WTC11 (cell line): ENCODE data around the gene SPATA18. TPM values are rescaled to one million over a fixed set of nuclear protein-coding genes. Genes with fewer than 3 reads are reported as not detected.

ENCODE experiments used
- ATAC-seq: fragments of 200-7000 bp; cut with Tn5 transposase; 2 replicates; pipeline ENCODE4 v1.10.0; 2021; ENCODE audit warnings: mild to moderate bottlenecking, moderate library complexity
- CTCF ChIA-PET: fragments of 300-600 bp; sonication (Branson Sonifier 250); formaldehyde crosslinking; loops from one replicate; lab custom pipeline; 2021; ENCODE audit warnings: antibody characterized with exemption; lab: Charles Lee
- POLR2A ChIA-PET: fragments of 350-600 bp; sonication (Branson Sonifier 250); formaldehyde crosslinking; loops from one replicate; lab custom pipeline; 2021; ENCODE audit warnings: antibody characterized with exemption; lab: Charles Lee
- DNase-seq: peaks from one replicate; pipeline ENCODE4 v3.0.0; 2021; ENCODE audit warnings: low spot score
- H3K27ac Mint-ChIP-seq: 2 replicates; pipeline ENCODE4 v1.8.0; 2021; ENCODE audit warnings: mixed read lengths
- H3K27me3 Mint-ChIP-seq: 2 replicates; pipeline ENCODE4 v1.8.0; 2021; ENCODE audit warnings: low read depth, mild to moderate bottlenecking, moderate library complexity, mixed read lengths
- H3K36me3 Mint-ChIP-seq: 2 replicates; pipeline ENCODE4 v1.8.0; 2021; ENCODE audit warnings: mixed read lengths
- H3K4me1 Mint-ChIP-seq: 2 replicates; pipeline ENCODE4 v1.8.0; 2022; ENCODE audit warnings: mixed read lengths
- H3K4me3 Mint-ChIP-seq: 2 replicates; pipeline ENCODE4 v1.8.0; 2021; ENCODE audit warnings: mild to moderate bottlenecking, moderate library complexity, mixed read lengths
- H3K9me3 Mint-ChIP-seq: 2 replicates; pipeline ENCODE4 v1.8.0; 2021; ENCODE audit warnings: mixed read lengths
- CDX4 ChIP-seq: fragments of 250-450 bp; sonication (Bioruptor Pico); IDR thresholded peaks from 2 replicates; pipeline ENCODE4 v1.9.0; 2021; ENCODE audit warnings: moderate library complexity, mild to moderate bottlenecking, inconsistent platforms, borderline replicate concordance
- CTCF ChIP-seq: fragments of 200-600 bp; IDR thresholded peaks from 2 replicates; pipeline ENCODE4 v1.8.0; 2022; ENCODE audit warnings: antibody characterized with exemption
- E2F5 ChIP-seq: sonication (generic); formaldehyde crosslinking; IDR thresholded peaks from 2 replicates; pipeline ENCODE4 v1.8.1; 2022; ENCODE audit warnings: mild to moderate bottlenecking, moderate library complexity, missing genetic modification reagents
- FOXP1 ChIP-seq: sonication (generic); formaldehyde crosslinking; IDR thresholded peaks from 2 replicates; pipeline ENCODE4 v1.8.0; 2022; ENCODE audit warnings: missing genetic modification reagents, mild to moderate bottlenecking, moderate library complexity, borderline replicate concordance
- GTF2I ChIP-seq: fragments of 250-450 bp; sonication (Bioruptor Pico); conservative IDR thresholded peaks from 2 replicates; pipeline ENCODE4 v1.4.0; 2021; ENCODE audit warnings: mild to moderate bottlenecking
- MAX ChIP-seq: sonication (generic); formaldehyde crosslinking; IDR thresholded peaks from 2 replicates; pipeline ENCODE4 v1.8.0; 2022; ENCODE audit warnings: mild to moderate bottlenecking, missing genetic modification reagents
- NFATC4 ChIP-seq: fragments of 250-450 bp; sonication (Bioruptor Pico); IDR thresholded peaks from 2 replicates; pipeline ENCODE4 v1.9.0; 2021; ENCODE audit warnings: mild to moderate bottlenecking
- NR3C1 ChIP-seq: sonication (generic); formaldehyde crosslinking; conservative IDR thresholded peaks from 2 replicates; pipeline ENCODE4 v1.8.1; 2023; ENCODE audit warnings: low read depth, mild to moderate bottlenecking, missing genetic modification reagents
- OVOL2 ChIP-seq: fragments of 250-450 bp; sonication (Bioruptor Pico); IDR thresholded peaks from 2 replicates; pipeline ENCODE4 v1.9.0; 2021; ENCODE audit warnings: mild to moderate bottlenecking, borderline replicate concordance
- SMAD4 ChIP-seq: sonication (generic); formaldehyde crosslinking; IDR thresholded peaks from 2 replicates; pipeline ENCODE4 v1.8.0; 2022; ENCODE audit warnings: mild to moderate bottlenecking, missing genetic modification reagents
- SOX15 ChIP-seq: fragments of 250-450 bp; sonication (Bioruptor Pico); IDR thresholded peaks from 2 replicates; pipeline ENCODE4 v1.9.0; 2021; ENCODE audit warnings: mild to moderate bottlenecking
- TEAD1 ChIP-seq: sonication (generic); formaldehyde crosslinking; IDR thresholded peaks from 2 replicates; pipeline ENCODE4 v1.8.0; 2022; ENCODE audit warnings: mild to moderate bottlenecking, missing genetic modification reagents
- ZNF219 ChIP-seq: sonication (generic); formaldehyde crosslinking; IDR thresholded peaks from 2 replicates; pipeline ENCODE4 v1.8.0; 2023; ENCODE audit warnings: missing genetic modification reagents, mild to moderate bottlenecking, borderline replicate concordance
- ZNF263 ChIP-seq: sonication (generic); formaldehyde crosslinking; IDR thresholded peaks from 2 replicates; pipeline ENCODE4 v1.8.1; 2022; ENCODE audit warnings: low read depth, mild to moderate bottlenecking, moderate library complexity, missing genetic modification reagents
- ZNF281 ChIP-seq: sonication (generic); formaldehyde crosslinking; IDR thresholded peaks from 2 replicates; pipeline ENCODE4 v1.8.0; 2023; ENCODE audit warnings: mild to moderate bottlenecking, missing genetic modification reagents
- ZNF423 ChIP-seq: fragments of 250-450 bp; sonication (Bioruptor Pico); IDR thresholded peaks from 2 replicates; pipeline ENCODE4 v2.1.2; 2022; ENCODE audit warnings: mild to moderate bottlenecking, moderate library complexity
- total RNA-seq: library from RNA; stranded (reverse); gene quantifications from 3 replicates; pipeline ENCODE4 v1.2.3, GENCODE V29; 2021
- TF ChIP-seq, protein P1 (sequence below): sonication (generic); formaldehyde crosslinking; IDR thresholded peaks from 2 replicates; pipeline ENCODE4 v1.8.1; 2023; ENCODE audit warnings: mild to moderate bottlenecking, missing genetic modification reagents, moderate library complexity
- TF ChIP-seq, protein P2 (sequence below): sonication (generic); formaldehyde crosslinking; IDR thresholded peaks from 2 replicates; pipeline ENCODE4 v1.8.1; 2022; ENCODE audit warnings: missing genetic modification reagents, borderline replicate concordance
- TF ChIP-seq, protein P3 (sequence below): sonication (generic); formaldehyde crosslinking; conservative IDR thresholded peaks from 2 replicates; pipeline ENCODE4 v1.8.1; 2023; ENCODE audit warnings: mild to moderate bottlenecking, low read depth, missing genetic modification reagents, moderate library complexity

The SPATA18 gene
- total RNA-seq, 1 experiment from 2014 or later: 6.6 TPM

- no peak overlapping the region for H3K4me3 Mint-ChIP-seq
- peaks cover 5% of the 10 kb centered on the region; the same call in 1 of the 2 replicates for H3K4me1 Mint-ChIP-seq
- H3K27me3 Mint-ChIP-seq: no peaks in the 10 kb centered on the region
- H3K27ac Mint-ChIP-seq: no peak overlapping the region
- ATAC-seq (no peak), DNase-seq (no peak)
- H3K9me3 Mint-ChIP-seq: peaks cover 28% of the 10 kb centered on the region
- CTCF ChIA-PET: no interaction called here
- TF ChIP-seq, protein P1, sequence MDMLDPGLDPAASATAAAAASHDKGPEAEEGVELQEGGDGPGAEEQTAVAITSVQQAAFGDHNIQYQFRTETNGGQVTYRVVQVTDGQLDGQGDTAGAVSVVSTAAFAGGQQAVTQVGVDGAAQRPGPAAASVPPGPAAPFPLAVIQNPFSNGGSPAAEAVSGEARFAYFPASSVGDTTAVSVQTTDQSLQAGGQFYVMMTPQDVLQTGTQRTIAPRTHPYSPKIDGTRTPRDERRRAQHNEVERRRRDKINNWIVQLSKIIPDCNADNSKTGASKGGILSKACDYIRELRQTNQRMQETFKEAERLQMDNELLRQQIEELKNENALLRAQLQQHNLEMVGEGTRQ (CRISPR knock-in tag): no peak
- TF ChIP-seq TEAD1 (no peak), ZNF281 (no peak), FOXP1 (no peak), CTCF (no peak), GTF2I (CRISPR knock-in tag) (no peak), SMAD4 (CRISPR knock-in tag) (no peak), CDX4 (CRISPR knock-in tag) (no peak), SOX15 (CRISPR knock-in tag) (no peak), ZNF263 (CRISPR knock-in tag) (no peak)
- peaks cover 11% of the 10 kb centered on the region for H3K36me3 Mint-ChIP-seq
- POLR2A ChIA-PET: no interaction called here
Measured at GRCh38 chr4:52126226-52126625, 75.1 kb downstream of the SPATA18 start.

DNA sequence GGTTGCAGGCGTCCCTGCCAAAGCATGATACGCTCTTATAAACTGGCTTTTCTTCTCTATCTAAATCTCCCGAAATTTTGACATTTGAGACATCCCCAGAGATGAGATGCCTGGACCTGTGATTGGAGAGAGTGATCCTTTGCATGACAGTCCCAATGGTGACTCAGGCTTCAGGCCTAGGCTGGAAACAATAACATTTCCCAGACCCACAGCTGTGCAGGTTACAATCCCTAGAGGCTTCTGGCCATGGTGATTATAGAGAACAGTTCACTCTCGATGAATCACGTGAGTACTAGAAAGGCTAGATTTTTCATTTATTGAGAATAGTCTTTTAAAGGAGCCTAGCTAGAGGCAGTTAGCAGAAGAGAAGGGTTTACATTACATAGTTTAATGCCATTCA, 75.9 kb downstream of the SPATA18 start:
- POLR2A ChIA-PET: no interaction called here
- no peak overlapping the region for H3K4me3 Mint-ChIP-seq
- no peak for DNase-seq
- ATAC-seq: peak; percentile 55; the same call in 1 of the 2 replicates
- H3K36me3 Mint-ChIP-seq: peaks cover 11% of the 10 kb centered on the region
- no peak overlapping the region for H3K27ac Mint-ChIP-seq
- TF ChIP-seq MAX (CRISPR knock-in tag): no peak
- H3K27me3 Mint-ChIP-seq: no peaks in the 10 kb centered on the region
- H3K4me1 Mint-ChIP-seq: peaks cover 5% of the 10 kb centered on the region; the same call in 1 of the 2 replicates
- CTCF ChIA-PET: no interaction called here
- peaks cover 21% of the 10 kb centered on the region for H3K9me3 Mint-ChIP-seq

GRCh38 chr4:52135171-52135570, 84.1 kb downstream of the SPATA18 start:
- Mint-ChIP-seq H3K4me1 (no peaks in the 10 kb centered on the region), H3K9me3 (peaks cover 25% of the 10 kb centered on the region), H3K27ac (no peak overlapping the region), H3K4me3 (no peak overlapping the region), H3K27me3 (peaks cover 6% of the 10 kb centered on the region; the same call in 1 of the 2 replicates), H3K36me3 (no peaks in the 10 kb centered on the region)
- ChIA-PET CTCF (no interaction called here), POLR2A (no interaction called here)
- ATAC-seq (no peak), DNase-seq (no peak)
- TF ChIP-seq, protein P2, sequence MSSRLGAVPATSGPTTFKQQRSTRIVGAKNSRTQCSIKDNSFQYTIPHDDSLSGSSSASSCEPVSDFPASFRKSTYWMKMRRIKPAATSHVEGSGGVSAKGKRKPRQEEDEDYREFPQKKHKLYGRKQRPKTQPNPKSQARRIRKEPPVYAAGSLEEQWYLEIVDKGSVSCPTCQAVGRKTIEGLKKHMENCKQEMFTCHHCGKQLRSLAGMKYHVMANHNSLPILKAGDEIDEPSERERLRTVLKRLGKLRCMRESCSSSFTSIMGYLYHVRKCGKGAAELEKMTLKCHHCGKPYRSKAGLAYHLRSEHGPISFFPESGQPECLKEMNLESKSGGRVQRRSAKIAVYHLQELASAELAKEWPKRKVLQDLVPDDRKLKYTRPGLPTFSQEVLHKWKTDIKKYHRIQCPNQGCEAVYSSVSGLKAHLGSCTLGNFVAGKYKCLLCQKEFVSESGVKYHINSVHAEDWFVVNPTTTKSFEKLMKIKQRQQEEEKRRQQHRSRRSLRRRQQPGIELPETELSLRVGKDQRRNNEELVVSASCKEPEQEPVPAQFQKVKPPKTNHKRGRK: no peak
- TF ChIP-seq ZNF423 (CRISPR knock-in tag) (no peak), ZNF219 (CRISPR knock-in tag) (no peak), NR3C1 (CRISPR knock-in tag) (no peak), E2F5 (no peak), NFATC4 (CRISPR knock-in tag) (no peak), OVOL2 (CRISPR knock-in tag) (no peak)
- TF ChIP-seq, protein P3, sequence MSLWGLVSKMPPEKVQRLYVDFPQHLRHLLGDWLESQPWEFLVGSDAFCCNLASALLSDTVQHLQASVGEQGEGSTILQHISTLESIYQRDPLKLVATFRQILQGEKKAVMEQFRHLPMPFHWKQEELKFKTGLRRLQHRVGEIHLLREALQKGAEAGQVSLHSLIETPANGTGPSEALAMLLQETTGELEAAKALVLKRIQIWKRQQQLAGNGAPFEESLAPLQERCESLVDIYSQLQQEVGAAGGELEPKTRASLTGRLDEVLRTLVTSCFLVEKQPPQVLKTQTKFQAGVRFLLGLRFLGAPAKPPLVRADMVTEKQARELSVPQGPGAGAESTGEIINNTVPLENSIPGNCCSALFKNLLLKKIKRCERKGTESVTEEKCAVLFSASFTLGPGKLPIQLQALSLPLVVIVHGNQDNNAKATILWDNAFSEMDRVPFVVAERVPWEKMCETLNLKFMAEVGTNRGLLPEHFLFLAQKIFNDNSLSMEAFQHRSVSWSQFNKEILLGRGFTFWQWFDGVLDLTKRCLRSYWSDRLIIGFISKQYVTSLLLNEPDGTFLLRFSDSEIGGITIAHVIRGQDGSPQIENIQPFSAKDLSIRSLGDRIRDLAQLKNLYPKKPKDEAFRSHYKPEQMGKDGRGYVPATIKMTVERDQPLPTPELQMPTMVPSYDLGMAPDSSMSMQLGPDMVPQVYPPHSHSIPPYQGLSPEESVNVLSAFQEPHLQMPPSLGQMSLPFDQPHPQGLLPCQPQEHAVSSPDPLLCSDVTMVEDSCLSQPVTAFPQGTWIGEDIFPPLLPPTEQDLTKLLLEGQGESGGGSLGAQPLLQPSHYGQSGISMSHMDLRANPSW (CRISPR knock-in tag): no peak
